ENCODE measurements around the gene SERINC2.

The SERINC2 gene

DNA sequence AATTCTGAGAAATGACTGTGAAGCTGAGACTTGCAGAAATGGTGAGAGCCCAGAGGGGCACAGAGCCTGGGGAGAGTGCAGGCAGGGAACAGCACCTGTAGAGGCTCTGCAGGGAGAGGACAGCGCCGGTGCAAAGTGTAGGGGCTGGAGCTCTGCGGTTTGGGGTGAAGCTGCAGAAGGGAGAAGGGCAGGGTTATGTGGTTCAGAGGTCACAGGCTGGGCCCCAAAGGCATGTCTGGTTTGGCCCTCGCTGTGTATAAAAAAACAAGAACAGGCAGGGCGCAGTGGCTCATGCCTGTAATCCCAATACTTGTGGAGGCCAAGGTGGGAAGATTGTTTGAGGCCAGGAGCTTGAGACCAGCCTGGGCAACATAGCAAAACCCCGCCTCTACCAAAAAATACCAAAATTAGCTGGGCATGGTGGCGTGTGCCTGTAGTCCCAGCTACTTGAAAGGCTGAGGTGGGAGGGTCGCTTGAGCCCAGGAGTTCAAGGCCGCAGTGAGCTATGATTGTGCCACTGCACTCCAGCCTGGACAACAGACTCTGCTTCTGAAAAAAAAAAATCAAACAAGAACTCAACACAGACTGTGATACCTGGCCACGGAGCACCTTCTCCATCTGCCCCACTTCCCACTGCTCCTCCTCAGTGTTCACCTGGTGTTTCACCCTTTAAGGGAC is 29.1 kb downstream of the SERINC2 start:
- TF ChIP-seq CTCF (conservative IDR thresholded peaks at IDR 0.05), result no peak
- TF ChIP-seq ZFX (IDR thresholded peaks at IDR 0.05), result no peak
- no peak overlapping the region for H3K27ac ChIP-seq

GRCh38 chr1:31442648-31442994 is 29.6 kb downstream of the SERINC2 start:
- no peak for TF ChIP-seq CTCF (conservative IDR thresholded peaks at IDR 0.05)
- no peak for TF ChIP-seq ZFX (IDR thresholded peaks at IDR 0.05)

DNA sequence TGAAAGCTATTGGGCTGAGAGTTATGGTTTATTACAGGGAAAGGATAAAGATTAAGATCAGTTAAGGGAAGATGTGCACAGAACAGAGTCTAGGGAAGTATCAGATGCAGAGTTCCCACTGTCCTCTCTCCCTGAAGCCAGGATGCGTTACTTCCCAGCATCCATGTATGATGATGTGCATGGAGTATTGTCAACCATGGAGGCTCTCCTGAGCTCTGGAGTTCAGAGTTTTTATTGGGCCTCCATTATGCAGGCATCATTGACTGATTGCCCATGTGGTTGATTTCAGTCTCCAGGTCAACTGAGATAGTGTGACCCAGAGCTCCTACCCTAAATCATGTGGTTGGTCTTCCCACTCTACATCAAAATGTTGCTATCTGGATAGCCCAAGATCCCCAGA is 30.7 kb downstream of the SERINC2 start:
- H3K27ac ChIP-seq, result no peak overlapping the region

More at GRCh38 chr1:31442648-31442994, 29.6 kb downstream of the SERINC2 start:
- H3K27ac ChIP-seq, result no peak overlapping the region

GRCh38 chr1:31444725-31445448 is 31.9 kb downstream of the SERINC2 start:
- TF ChIP-seq CTCF (conservative IDR thresholded peaks at IDR 0.05) (no peak), ZFX (IDR thresholded peaks at IDR 0.05) (no peak)
- no peak overlapping the region for H3K27ac ChIP-seq

More for the DNA sequence above, 30.7 kb downstream of the SERINC2 start:
- TF ChIP-seq CTCF (conservative IDR thresholded peaks at IDR 0.05) (no peak), ZFX (IDR thresholded peaks at IDR 0.05) (no peak)

- no peak overlapping the region for H3K27ac ChIP-seq
- TF ChIP-seq CTCF (conservative IDR thresholded peaks at IDR 0.05), result no peak
Observed at GRCh38 chr1:31445951-31446350, 32.9 kb downstream of the SERINC2 start.

GRCh38 chr1:31447210-31447609 is 34.2 kb downstream of the SERINC2 start:
- TF ChIP-seq ZFX (IDR thresholded peaks at IDR 0.05) (no peak), CTCF (conservative IDR thresholded peaks at IDR 0.05) (no peak)
- no peak overlapping the region for H3K27ac ChIP-seq

- no peak overlapping the region for H3K27ac ChIP-seq
- TF ChIP-seq CTCF (conservative IDR thresholded peaks at IDR 0.05), result no peak
Observed at GRCh38 chr1:31453384-31454079, 40.5 kb downstream of the SERINC2 start.
